OCI-M1 (cell line): ENCODE measurements around the gene MRPS15.

Source experiments
- DNase-seq: peaks from one replicate; lab custom pipeline; 2025; lab: John Stamatoyannopoulos, UW

MRPS15 gene

DNA sequence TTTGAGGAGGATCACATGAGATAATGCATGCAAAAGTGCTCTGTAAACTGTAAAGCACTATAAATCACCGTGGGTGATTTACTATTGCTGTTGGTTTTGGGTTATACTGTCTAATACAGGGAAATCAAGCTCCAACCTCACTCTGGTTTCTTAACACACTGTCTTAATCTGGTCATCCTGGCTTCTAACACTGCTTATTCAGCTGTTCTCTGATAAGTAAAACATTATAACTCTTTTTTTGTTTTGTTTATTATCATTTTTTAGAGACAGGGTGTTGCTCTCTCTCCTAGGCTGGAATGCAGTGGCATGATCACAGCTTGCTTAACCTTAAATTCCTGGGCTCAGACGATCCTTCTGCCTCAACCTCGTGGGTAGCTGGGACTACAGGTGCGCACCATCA is 44.6 kb downstream of the MRPS15 start:
- DNase-seq = no peak

DNA sequence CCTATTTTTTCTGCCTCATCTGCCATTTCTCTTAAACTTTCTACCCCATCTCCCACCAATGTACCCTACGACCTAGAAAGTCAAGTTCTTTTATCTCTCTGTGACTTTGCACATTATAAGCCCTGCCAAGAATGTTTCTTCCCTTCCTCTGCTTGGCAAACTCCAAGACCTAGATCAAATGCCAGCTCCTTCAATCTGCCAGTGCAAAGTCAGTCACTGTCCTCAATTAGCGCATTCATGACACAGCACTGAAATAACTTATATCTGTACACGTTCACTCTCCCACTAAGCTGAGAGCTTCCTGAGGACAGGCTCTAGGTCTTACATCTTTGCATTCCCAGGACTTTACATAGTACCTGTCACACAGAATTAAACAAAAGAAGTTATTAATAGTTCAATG is 45.0 kb downstream of the MRPS15 start:
- no peak for DNase-seq

DNA sequence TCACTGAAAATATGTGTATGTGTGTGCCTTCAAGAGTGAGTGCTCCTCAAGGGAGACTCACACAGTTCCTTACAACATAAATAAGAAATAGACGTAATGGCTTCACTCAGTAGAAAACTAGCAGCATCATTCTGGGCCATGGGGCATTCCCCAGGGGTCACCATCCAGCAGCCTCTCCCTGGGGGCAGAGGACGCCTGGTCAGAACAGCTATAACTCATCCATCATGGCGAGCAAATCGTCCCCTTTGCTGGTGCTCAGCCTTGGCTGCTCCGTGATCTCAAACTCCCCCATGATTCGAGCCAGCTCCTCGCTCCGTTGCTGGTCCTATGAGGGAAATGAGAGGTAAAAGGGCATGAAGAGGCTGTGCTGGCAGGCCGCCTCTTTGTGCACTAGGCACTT is 46.3 kb downstream of the MRPS15 start:
- DNase-seq = no peak

DNA sequence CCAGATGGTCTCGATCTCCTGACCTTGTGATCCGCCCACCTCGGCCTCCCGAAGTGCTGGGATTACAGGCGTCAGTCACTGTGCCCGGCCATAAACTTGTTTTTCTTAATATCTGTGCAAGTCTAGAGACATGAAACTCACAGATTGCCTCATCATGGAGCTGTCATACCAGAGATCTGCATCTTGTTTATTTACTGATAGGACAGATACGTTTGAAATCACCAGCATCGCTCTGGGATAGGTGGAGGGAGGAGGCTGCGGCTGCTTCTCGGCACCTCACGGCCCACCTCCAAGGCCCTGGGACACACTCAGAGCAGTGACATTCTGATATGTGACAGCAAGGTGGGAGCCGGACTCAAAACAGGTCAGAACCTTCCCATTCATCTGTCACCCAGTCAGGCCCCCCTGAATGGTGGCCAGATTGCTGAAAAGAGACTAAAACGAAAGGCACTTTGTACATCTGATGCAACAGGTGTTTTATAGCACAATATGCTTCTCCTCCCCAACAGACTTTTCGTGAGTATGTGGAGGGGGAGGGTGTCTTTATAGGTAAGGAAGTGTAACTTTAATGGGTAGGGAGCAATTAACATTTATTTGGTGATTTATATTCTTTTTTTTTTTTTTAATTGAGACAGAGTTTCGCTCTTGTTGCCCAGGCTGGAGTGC is 48.4 kb downstream of the MRPS15 start:
- no peak for DNase-seq

DNA sequence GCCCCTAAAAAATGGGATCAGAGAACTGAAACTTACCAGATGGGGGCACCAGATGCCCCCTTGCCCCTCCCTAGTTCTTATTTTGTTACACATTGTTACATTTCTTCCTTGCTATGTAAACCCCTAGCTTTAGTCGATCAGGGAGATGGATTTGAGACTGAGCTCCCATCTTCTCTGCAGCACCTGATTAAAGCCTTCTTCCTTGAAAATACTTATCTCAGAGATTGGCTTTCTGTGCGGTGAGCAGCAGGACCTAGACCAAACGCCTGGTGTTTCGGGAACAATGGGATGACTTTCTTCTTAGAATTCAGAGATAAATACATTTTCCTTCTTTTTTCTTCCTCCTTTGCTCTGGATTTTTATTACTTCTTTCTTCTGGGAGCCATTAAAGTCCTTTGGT is 49.8 kb downstream of the MRPS15 start:
- DNase-seq = peak; percentile 17

DNA sequence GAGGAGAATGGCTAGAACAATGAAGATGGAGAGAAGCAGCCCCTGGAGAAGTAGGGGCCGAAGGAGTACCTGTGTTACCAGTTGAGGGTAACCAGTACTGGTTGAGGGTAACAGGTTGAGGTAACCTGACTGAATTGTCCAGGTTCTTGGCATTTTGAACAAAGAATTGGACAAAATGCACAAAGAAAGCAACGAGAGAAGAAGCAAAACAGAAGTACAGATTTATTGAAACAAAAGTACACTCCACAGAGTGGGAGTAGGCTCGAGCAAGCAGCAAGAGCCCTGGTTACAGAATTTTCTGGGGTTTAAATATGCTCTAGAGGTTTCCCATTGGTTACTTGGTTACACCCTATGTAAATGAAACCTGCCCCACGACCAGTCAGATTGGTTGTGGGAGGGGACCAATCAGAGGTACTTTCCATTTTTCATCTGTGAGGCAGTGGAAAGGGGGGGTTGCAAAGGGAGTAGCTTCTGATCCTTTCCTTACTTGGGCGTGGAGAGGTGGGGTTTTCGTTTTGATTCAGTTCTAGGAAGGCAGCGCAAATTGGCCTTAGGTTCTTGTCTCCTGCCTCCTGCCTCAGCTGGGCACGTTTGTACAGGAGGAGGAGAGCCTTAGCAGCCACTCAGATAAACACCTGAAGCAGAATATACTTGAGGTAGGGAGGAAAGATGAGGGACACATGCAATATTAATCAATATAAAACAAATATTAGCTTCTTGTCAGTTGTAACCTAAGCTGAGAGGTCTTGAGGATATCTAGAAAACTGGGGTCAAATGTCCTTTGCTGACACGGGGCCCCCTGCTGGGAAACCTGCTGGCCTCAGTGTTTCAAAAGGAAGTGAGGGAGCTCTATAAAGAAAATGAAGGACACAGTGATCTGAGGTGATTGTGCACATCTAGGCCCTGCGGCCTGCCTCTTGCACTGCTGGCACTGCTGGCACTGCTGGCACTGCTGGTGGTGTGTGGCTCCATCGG is 52.2 kb downstream of the MRPS15 start:
- peak; percentile 92 for DNase-seq

DNA sequence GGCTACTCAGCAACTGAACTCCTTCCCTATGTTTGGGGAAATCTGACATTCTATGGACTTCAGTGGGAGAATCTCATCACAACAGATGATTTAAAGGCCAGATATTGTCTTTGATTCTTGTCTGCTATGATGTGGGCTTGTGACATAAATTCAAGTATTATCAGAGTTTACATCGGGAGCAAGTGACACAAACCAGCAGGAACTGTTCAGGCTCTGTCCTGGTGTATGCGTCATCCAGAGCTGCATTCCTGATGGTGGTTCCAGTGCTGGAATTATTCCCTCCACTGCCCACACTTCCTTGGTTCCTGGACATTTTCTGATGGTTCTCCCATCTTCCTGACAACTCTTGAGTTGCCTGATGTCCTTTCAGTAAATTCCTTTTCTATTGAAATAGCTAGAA is 55.7 kb downstream of the MRPS15 start:
- no peak for DNase-seq

DNA sequence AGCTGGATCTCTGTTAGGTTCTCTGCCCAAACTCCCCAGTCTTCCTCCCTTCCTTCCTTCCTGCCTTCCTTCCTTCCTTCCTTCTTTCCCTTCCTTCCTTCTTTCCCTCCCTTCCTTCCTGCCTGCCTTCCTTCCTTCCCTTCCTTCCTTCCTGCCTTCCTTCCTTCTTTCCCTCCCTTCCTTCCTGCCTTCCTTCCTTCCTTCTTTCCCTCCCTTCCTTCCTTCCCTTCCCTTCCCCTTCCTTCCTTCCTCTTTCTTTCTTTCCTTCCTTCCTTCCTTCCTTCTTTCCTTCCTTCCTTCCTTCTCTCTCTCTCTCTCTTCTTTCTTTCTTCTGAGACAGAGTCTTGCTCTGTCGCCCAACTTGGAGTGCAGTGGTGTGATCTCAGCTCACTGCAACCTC is 57.7 kb downstream of the MRPS15 start:
- DNase-seq = no peak
